Loucy (cell line): ENCODE measurements around the gene NUP214.
A peak's percentile ranks its signal among the peaks of the same experiment; 100 is the strongest.
"Not testable (repeated sequence)": the region's sequence is repeated elsewhere in the genome, so short reads cannot be mapped to it uniquely, and the experiment has no call there.

Experiments used
- H2AFZ ChIP-seq: fragments of 200-600 bp; sonication (generic); 2 replicates; pipeline ENCODE4 v1.6.0; 2016; ENCODE audit warnings: antibody characterized with exemption, mild to moderate bottlenecking, low read length, moderate library complexity
- H3F3A ChIP-seq: fragments of 200-600 bp; 2 replicates; pipeline ENCODE4 v1.6.0; 2016; ENCODE audit warnings: antibody characterized with exemption, low read depth, mild to moderate bottlenecking
- H3K27me3 ChIP-seq: fragments of 200-600 bp; sonication (generic); 2 replicates; pipeline ENCODE4 v1.6.1; 2014; ENCODE audit warnings: low read length, mild to moderate bottlenecking; ENCODE audit not compliant: insufficient read depth, poor library complexity, severe bottlenecking
- H3K36me3 ChIP-seq: fragments of 200-600 bp; sonication (generic); 2 replicates; pipeline ENCODE4 v1.6.1; 2016; ENCODE audit warnings: low read length; ENCODE audit not compliant: insufficient read depth
- H3K4me1 ChIP-seq: fragments of 200-600 bp; sonication (generic); 2 replicates; pipeline ENCODE4 v1.5.1; 2014; ENCODE audit warnings: low read length, mild to moderate bottlenecking; ENCODE audit not compliant: insufficient read depth, poor library complexity, severe bottlenecking
- H3K4me2 ChIP-seq: fragments of 200-600 bp; sonication (generic); 2 replicates; pipeline ENCODE4 v1.6.0; 2014; ENCODE audit warnings: antibody characterized with exemption, low read length, low read depth, mild to moderate bottlenecking; ENCODE audit not compliant: poor library complexity, severe bottlenecking
- H3K4me3 ChIP-seq: fragments of 200-600 bp; sonication (generic); 2 replicates; pipeline ENCODE4 v1.5.1; 2014; ENCODE audit warnings: low read length, mild to moderate bottlenecking, mixed read lengths; ENCODE audit not compliant: poor library complexity, severe bottlenecking
- H3K79me2 ChIP-seq: fragments of 200-600 bp; sonication (generic); 2 replicates; pipeline ENCODE4 v1.6.1; 2014; ENCODE audit warnings: low read length; ENCODE audit not compliant: insufficient read depth
- H3K9ac ChIP-seq: fragments of 200-600 bp; sonication (generic); 2 replicates; pipeline ENCODE4 v1.6.0; 2014; ENCODE audit warnings: mild to moderate bottlenecking, low read depth, low read length, moderate library complexity; ENCODE audit not compliant: poor library complexity, severe bottlenecking
- H3K9me2 ChIP-seq: fragments of 200-600 bp; sonication (generic); replicated peaks from 2 replicates; pipeline ENCODE4 v1.6.1; 2016; ENCODE audit warnings: low read depth, low read length, mixed read lengths
- H3K9me3 ChIP-seq: fragments of 200-600 bp; sonication (generic); 2 replicates; pipeline ENCODE4 v1.6.1; 2014; ENCODE audit warnings: mild to moderate bottlenecking, antibody characterized with exemption, low read length, low read depth; ENCODE audit not compliant: insufficient read depth
- H4K20me1 ChIP-seq: fragments of 200-600 bp; sonication (generic); 2 replicates; pipeline ENCODE4 v1.6.0; 2014; ENCODE audit warnings: antibody characterized with exemption, low read length, mild to moderate bottlenecking; ENCODE audit not compliant: insufficient read depth, poor library complexity, severe bottlenecking
- EZH2phosphoT487 ChIP-seq: fragments of 200-600 bp; IDR thresholded peaks from 2 replicates; pipeline ENCODE4 v1.6.1; 2018; ENCODE audit warnings: antibody characterized with exemption, mild to moderate bottlenecking, moderate library complexity, borderline replicate concordance
- TF ChIP-seq, protein P1 (sequence below): fragments of 200-600 bp; sonication (generic); conservative IDR thresholded peaks from 2 replicates; pipeline ENCODE4 v1.5.1; 2014; ENCODE audit warnings: mild to moderate bottlenecking, antibody characterized with exemption, low read length

Gene NUP214

DNA sequence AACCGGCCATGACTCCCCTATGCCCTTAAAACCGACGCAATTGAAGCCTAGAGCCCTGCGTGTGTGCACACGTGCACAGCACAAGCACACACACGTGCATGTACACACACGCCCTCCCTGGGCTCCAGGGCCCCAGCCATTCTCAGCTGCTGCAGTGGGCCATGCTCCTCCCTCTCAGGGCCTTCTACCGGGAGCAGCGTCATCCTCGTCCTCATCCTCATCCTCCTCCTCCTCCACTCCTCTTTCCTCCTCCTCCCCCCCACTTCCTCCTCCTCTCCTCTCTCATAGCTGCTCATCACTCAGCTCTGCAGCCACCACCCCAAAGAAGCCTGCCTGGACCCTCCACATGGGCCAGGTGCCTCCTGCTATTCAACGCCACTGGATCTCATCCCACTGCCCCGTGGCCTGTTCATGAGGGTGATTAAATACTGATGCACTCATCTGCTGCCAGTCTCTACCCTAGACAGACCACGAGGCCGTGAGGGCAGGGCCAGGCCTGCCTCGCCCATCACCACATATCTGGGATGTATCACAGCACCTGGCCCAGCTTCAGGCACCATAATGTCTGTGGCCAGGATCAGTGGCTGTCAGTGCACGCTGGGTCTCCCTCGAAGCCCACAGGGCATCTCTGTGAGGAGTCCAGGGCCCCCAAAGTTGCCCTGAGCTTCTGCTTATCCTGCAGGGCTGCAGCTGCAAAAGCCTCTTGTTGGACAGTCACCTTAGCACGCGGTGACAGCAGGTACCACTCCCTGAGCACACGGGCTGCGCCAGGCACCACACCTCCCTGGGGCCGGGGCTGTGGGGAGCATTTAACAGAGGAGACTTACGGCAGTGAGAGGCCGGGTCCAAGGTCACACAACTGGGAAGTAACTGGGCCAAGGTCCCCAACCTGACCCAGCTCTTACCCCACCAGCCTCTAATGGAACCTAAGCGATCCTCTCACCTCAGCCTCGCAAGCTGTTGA is 141.2 kb downstream of the NUP214 start:
- Histone ChIP-seq H3K27me3 (no peaks in the 10 kb centered on the region), H2AFZ (no peak overlapping the region), H4K20me1 (no peaks in the 10 kb centered on the region), H3K9me2 (no peaks in the 10 kb centered on the region), H3K36me3 (peaks cover 10% of the 10 kb centered on the region; the same call in 1 of the 2 replicates), H3K79me2 (peaks cover 76% of the 10 kb centered on the region), H3K4me2 (peak overlapping the region; percentile 53), H3K9me3 (no peaks in the 10 kb centered on the region), H3F3A (no peaks in the 10 kb centered on the region), H3K4me1 (peaks cover 48% of the 10 kb centered on the region), H3K4me3 (peak overlapping the region; percentile 8), H3K9ac (peak overlapping the region; percentile 49)
- TF ChIP-seq, protein P1, sequence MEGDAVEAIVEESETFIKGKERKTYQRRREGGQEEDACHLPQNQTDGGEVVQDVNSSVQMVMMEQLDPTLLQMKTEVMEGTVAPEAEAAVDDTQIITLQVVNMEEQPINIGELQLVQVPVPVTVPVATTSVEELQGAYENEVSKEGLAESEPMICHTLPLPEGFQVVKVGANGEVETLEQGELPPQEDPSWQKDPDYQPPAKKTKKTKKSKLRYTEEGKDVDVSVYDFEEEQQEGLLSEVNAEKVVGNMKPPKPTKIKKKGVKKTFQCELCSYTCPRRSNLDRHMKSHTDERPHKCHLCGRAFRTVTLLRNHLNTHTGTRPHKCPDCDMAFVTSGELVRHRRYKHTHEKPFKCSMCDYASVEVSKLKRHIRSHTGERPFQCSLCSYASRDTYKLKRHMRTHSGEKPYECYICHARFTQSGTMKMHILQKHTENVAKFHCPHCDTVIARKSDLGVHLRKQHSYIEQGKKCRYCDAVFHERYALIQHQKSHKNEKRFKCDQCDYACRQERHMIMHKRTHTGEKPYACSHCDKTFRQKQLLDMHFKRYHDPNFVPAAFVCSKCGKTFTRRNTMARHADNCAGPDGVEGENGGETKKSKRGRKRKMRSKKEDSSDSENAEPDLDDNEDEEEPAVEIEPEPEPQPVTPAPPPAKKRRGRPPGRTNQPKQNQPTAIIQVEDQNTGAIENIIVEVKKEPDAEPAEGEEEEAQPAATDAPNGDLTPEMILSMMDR = no peak
- TF ChIP-seq EZH2phosphoT487 = no peak

DNA sequence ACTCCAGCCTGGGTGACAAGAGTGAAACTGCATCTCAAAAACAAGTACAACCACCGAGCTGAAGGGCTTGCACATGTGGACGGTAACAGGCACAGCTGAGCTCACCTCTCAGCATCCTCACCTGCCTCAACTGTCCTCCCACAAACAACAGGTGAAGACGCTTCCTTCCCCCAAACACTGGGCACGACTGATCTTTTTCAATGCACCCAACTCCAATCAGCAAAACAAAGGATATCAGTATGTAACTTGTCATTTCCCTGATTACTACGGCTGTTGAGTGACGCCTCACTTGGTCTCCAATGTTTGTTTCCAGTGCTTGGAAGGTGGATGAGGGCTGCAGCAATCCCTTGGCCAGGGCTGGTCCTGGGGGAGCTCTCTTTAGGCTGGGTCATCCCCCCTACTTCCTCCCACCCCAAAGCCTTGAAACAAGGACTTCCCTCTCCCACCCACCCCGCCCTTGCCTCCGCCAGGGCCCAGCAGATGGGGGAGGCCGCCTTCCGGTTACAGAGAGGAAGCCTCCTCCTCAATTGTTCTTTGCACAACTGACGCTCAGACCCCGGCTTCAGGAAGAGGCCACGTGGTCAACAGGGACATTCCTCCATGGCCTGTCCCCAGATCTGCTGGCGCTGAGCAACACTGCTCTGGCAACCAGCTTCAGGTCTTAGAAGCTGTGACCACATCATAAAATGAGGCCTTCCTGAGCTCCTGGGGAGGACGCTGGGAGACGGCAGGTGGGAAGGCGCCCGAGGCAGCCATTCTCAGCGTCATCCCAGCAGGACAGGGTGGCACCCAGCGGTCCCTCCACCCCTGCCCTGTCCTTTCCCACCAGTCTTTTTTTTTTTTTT is 145.0 kb downstream of the NUP214 start:
- Histone ChIP-seq H2AFZ (peak overlapping the region; percentile 43), H3F3A (no peaks in the 10 kb centered on the region), H4K20me1 (no peaks in the 10 kb centered on the region), H3K9ac (peak overlapping the region; percentile 77), H3K79me2 (peaks cover 97% of the 10 kb centered on the region), H3K9me2 (no peaks in the 10 kb centered on the region), H3K4me3 (peak overlapping the region; percentile 73), H3K4me2 (peak overlapping the region; percentile 90), H3K9me3 (no peaks in the 10 kb centered on the region), H3K36me3 (no peaks in the 10 kb centered on the region; the same call in 1 of the 2 replicates), H3K4me1 (peaks cover 81% of the 10 kb centered on the region), H3K27me3 (no peaks in the 10 kb centered on the region)
- no peak for TF ChIP-seq EZH2phosphoT487
- TF ChIP-seq, protein P1 = no peak

DNA sequence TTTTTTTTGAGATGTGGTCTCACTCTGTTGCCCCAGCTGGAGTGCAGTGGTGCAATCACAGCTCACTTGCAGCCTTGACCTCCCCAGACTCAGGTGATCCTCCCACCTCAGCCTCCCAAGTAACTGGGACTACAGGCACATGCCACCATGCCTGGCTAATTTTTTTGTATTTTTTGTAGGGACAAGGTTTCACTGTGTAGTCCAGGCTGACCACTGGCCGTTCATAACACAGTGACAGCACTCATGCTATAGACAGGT is 145.6 kb downstream of the NUP214 start:
- not testable (repeated sequence) for H2AFZ ChIP-seq, H4K20me1 ChIP-seq, H3F3A ChIP-seq, H3K9me3 ChIP-seq, H3K36me3 ChIP-seq, H3K9me2 ChIP-seq, H3K27me3 ChIP-seq
- Histone ChIP-seq H3K4me1 (peaks cover 86% of the 10 kb centered on the region), H3K79me2 (peaks cover 97% of the 10 kb centered on the region), H3K4me2 (peak overlapping the region; percentile 90), H3K9ac (peak overlapping the region; percentile 77), H3K4me3 (peak overlapping the region; percentile 73)
